ENCODE results near the gene BET1L.
"Not testable (repeated sequence)": the region's sequence is repeated elsewhere in the genome, so short reads cannot be mapped to it uniquely, and the experiment has no call there.

GRCh38 chr11:193481-193880 is 13.7 kb downstream of the BET1L start:
- not testable (repeated sequence) for TF ChIP-seq CTCF, POLR2A (IDR thresholded peaks at IDR 0.05)
